Measurements from ENCODE around the gene SPON1.

- TF ChIP-seq CTCF (IDR thresholded peaks at IDR 0.05; ENCODE audit: low read length) = no peak
- no peak for TF ChIP-seq EZH2 (IDR thresholded peaks at IDR 0.05; ENCODE audit: borderline replicate concordance, low read length)
These were observed 275.0 kb downstream of the SPON1 start for GRCh38 chr11:14237444-14237961.

Measured in OCI-LY1 (cell line).